Ovary (tissue), 3 donors: ENCODE data around the gene CDKAL1.

Experiments
- CTCF ChIP-seq, 3 donors: fragments of 450-650 bp in 2 of 3; fragments of 200-600 bp in 1 of 3; IDR thresholded peaks; one replicate each; pipeline versions ENCODE4 v1.5.1 to v1.8.0; 2016 to 2022; ENCODE audit warnings: antibody characterized with exemption in 3 of 3, mild to moderate bottlenecking in 1 of 3
- EP300 ChIP-seq: sonication (generic); formaldehyde crosslinking; IDR thresholded peaks from one replicate; pipeline ENCODE4 v1.6.1; 2017; ENCODE audit warnings: antibody characterized with exemption
- POLR2A ChIP-seq: fragments of 450-650 bp; IDR thresholded peaks from one replicate; pipeline ENCODE4 v1.6.1; 2017; ENCODE audit warnings: antibody characterized with exemption, mild to moderate bottlenecking, moderate library complexity
- donor health status: DM: no; HTN: no; CAD: no.

GRCh38 chr6:20949138-20949537, 414.9 kb downstream of the CDKAL1 start:
- TF ChIP-seq CTCF (IDR thresholded peaks at IDR 0.05) (no peak), POLR2A (no peak), EP300 (no peak)
